Activated CD8-positive, alpha-beta memory T cell treated with anti-CD3 and anti-CD28 coated beads for 24 hours (primary cell): ENCODE results near the gene ARPC4.

Experiments
- DNase-seq: peaks from one replicate; pipeline ENCODE4 v3.0.0-alpha.2; 2020

ARPC4 gene

DNA sequence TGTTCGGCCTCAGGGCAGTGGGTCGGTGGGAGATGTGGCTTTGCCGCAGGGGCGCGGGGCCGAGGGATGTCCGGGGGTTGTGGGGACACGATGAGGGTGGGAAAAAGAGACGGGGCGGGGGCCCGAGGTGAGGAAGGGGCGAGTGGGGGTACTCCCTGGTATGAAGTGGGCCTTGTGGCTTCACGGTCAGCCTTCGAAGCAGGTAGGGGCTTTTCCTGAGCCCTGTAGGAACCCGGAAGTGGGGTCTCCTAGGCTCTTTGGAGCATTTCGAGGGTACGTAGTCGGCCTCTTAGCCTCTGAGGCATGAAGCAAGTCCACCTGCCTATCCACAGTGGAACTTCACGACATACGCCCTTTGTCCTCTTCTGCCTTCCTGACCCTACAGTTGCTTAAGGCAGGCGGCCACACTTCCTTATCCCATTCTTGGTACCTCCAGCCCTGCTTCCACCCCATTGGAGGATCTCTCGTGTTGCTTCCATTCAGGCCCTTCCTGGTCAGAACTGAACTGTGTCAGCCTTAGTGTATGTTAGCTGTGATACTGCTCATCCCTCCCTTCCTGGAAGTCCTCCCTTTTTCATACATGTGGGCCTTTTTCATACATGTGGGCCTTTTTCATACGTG lies 389 bp downstream of the ARPC4 start:
- peak; percentile 73 for DNase-seq

DNA sequence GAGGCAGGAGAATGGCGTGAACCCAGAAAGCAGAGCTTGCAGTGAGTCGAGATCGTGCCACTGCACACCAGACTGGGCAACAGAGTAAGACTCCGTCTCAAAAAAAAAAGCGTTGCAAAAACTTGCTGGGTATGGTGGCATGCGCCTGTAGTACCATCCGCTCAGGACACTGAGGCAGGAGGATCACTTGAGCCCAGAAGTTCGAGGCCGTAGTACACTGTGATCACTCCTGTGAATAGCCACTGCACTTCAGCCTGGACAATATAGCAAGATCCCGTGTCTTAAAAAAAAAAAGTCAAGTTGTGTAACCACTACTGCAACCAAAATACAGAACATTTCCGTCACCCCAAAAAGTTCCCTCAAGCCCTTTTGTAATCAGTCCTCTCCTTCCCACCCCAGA lies 1.5 kb downstream of the ARPC4 start:
- DNase-seq: no peak

DNA sequence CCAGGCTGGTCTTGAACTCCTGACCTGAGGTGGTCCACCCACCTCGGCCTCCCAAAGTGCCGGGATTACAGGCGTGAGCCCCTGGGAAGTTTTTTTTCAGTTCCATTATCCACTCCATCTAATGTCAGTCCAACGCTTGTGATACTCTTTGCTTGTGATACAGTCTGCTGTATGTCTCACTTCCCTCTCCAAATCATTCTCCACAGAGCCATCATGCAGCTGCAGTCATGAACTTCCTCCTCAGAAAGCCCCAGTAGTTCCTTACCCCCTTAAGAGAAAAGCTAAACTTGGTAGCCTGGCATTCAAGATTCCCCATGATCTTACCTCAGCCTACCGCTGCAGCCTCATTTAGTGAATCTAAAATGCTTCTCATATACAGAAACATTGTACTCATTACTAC lies 2.3 kb downstream of the ARPC4 start:
- DNase-seq: no peak

DNA sequence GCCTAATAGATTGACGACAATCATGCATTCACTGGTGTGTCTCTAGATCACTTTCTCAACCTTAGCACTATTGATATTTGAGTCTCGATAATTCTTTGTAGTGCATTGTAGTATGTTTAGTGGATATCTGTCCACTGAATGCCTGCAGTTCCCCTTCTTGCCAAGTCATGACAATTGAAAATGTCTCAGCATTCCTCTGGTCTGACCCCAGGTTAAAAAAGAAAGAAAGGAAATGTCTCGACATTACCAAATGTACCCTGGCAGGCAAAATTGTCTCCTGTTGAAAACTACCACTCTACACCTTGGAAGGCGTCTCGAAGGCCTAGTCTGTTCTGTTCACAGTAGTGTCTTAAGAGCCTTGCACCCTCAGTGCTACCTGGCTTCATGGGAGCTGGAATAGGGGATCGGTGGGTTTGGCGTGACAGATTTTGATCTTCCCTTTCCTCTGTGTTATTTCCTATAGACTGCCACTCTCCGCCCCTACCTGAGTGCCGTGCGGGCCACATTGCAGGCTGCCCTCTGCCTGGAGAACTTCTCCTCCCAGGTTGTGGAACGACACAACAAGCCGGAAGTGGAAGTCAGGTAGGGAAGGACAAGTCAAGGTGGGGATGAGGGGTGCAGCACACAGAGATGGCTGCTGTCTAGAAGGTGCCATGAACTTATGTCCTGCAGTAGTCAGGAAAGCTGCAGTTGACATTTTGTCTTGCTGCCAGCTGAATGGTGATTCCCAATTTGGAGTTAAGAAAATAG lies 4.5 kb downstream of the ARPC4 start:
- no peak for DNase-seq

DNA sequence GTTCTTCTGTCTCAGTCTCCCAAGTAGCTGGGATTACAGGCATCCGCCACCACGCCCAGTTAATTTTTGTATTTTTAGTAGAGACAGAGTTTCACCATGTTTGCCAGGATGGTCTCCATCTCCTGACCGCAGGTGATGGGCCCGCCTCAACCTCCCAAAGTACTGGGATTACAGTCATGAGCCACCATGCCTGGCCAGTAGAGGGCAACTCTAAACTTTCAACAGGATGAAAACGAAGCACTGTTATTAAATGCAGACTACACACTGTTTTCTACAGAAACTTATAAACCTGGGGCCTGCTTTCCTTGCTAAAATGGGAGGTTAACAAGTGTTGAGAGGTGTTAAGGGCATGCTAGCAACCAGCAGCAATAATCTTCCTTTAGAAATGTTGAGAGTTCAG lies 7.6 kb downstream of the ARPC4 start:
- DNase-seq: no peak

DNA sequence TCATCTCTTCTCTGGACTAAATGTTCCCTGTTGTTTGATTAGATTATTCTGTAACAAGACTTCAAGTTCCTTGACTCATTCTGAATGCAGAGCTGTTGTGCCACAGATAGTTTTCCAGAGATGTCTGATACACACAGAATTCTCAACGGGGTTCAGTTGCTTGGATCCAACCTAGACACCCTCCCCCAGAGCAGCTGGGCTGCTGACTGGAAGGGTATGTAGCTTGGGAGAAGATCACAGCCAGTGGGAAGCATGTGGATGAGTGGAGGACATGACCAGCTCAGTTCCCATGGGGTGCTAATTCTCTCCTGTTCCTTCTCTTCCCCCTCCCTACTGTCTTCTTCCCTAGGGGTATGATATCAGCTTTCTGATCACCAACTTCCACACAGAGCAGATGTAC lies 10.6 kb downstream of the ARPC4 start:
- no peak for DNase-seq

DNA sequence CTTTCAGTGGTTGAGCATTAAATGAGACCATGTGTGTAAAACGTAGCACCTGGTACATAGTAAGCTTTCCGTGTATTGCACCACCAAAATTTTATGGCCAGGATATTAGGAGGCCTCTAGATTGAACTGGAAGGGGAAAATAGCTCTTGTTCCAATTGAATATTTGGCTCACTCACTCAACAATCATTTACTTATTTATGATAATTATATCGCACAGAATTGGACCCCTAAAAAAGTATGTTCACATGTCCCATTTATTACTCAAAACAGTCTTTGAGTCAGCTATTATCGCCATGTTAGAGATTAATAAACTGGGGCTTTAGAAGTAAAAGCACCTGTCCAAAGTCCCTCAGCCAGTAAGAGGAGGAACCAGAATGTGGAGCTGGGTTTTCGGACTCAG lies 12.1 kb downstream of the ARPC4 start:
- no peak for DNase-seq

DNA sequence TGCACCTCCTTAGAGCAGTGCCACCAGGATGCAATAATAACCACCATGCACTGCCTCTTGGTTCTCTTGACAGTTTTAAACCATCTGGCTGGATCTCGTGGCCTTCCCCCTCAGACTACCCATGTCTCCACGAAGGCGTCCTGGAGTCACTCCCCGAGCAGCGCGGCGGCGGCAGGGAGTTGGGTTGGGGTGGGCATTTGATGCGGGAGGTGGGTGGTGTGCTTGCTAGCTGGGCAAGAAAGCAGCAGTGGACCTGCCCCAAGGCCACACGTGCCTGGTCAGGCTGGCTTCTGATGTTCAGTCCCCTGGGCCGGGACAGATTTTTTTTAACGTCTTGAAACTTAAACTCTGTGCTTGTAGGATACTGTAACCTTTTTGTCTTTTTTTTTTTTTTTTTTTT lies 13.3 kb downstream of the ARPC4 start:
- DNase-seq: no peak

DNA sequence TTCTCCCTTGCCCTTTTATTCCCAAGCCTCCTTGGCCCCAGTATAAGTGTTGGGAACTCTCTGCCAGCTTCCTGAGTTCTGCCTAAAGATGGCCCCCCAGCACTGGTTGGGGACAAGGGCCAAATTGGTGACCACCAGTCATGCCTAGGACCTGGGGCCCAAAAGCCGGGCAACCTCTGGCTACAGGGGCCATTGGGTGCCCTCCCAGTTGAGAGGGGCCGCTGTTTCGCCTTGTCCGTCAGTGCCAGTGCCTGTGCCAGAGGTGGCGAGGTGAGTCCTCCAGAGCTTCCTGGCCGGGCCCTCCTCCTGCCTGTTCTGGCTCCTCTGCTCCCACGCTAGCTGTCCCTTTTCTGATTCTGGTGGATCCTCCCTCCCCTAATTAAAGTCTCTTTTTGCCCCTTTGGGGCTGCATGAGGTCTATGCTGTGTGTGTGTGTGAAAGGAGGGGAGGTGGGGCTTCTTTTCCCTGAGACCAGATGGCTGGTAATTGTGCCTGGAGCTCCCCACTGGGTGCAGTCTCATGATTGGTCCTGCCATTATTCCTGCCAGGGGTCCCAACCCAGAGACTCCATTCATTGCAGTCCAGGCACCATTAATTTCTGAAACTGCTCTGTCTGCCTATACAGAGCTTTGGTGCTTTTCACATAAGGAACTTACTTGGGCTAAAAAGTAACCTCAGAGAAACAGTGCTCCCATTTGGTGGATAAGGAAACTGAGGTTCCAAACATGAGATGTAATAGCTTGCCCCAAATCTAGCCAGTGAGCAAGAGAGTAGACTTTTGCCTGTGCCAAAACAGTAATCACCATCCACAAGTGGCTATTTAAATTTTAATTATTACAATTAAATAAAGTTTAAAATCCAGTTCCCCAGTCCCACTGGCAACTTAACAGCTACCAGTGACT lies 14.1 kb downstream of the ARPC4 start:
- no peak for DNase-seq

DNA sequence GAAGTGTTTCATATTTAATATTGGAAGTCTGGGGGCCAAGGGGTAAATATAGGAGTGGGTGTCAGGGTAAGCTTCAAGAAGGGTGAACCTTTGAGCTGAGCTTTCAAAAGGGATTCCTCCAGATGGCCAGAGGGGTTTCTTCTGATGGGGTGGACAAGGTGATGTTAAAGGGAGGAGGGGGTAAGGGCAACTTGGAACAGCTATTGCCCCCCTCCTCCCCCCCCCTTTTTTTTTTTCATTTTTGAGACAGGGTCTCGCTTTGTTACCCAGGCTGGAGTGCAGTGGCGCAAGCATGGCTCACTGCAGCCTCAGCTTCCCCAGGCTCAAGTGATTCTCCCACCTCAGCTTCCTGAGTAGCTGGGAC lies 15.1 kb downstream of the ARPC4 start:
- no peak for DNase-seq

DNA sequence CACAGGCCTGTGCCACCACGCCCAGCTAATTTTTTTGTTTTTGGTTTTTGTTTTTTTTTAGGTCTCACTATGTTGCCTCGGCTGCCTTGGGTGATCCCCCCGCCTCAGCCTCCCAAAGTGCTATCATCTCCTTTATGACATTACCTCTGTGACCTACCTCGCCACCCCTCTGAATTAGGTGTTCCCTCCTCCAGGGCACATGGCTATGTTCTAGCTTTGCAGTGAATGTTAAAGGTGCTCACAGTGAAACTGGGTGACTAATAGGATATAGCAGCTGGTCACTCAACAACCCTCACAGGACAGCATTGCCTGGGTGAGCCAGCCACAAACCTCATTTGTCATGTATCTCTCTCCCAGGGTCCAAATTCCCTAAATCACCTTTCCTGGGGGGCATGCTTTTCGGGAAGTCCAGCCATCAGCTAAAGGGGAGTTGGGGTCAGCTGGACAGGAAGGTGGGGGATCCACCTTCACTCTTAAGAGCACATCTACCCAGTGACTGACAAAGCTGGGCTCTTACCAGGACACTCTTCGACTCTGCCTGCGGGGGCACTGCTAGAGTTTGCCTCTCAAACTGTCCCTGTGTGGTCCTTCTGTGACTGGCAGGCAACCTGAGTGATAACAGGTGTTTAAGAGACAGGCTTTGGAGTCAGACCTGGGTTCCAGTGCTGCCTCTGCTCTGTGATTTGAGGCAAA lies 15.6 kb downstream of the ARPC4 start:
- DNase-seq: peak; percentile 72

DNA sequence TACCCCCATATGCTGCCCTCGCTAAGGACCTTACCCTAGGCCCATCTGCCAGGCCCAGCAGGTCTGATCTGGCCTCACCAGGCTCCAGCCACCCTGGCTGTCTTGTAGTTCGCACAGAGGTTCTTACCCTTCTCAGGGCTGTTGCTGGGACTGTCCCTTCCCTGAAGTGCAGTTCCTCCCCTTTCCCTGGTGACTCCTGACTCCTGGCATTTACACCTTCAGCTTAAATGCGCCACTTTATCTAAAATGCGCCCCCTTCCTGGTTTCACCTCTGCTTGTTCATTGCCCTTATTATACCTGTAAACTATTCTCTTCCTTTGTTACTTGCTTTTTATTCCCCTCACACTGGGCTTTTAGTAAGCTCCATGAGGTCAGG lies 16.3 kb downstream of the ARPC4 start:
- peak; percentile 66 for DNase-seq

DNA sequence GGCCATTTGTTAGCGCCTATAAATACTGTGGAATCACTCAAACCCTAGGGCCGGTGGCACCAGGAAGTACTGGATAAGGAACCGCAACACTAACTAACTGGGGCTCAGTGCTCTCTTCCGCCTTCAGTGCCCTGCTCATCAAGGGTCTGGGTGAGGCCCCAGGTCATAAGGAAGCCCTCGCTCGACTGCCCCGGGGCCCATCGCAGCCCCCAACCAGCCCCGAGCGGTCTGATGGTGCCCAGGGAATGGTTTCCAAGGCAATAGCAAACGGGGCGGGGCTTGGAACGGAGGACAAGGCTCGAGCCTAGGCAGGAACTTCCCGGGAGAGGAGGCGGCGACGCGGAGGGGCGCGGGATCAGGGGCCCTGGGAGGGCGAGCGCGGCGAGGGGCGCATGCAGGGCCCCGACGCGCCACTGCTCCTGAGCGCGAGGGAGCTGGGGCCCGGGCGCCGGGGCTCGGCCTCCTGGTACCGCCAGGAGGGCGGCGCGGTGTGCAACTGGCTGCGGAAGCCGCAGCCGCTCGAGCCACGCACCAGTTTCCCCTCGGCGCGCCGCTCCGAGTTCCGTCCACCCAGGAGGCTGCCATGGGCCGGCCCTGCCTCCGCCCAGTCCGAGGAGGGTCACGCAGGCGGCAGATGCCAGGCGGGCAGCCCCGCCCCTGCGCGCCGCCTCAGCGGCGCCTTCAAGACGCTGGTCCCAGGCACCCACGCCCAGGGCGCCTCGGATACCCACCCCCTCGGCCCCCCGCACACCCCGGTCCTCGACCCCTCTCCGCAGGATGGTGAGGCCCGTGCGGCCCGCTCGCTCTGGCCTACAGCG lies 16.9 kb downstream of the ARPC4 start, which contains the start of gene TTLL3:
Gene TTLL3, plus strand, starts transcription at position 648 of the 818 bp plus-strand sequence. CDS start 400 bp downstream, outside the sequence.
- DNase-seq: peak; percentile 82

DNA sequence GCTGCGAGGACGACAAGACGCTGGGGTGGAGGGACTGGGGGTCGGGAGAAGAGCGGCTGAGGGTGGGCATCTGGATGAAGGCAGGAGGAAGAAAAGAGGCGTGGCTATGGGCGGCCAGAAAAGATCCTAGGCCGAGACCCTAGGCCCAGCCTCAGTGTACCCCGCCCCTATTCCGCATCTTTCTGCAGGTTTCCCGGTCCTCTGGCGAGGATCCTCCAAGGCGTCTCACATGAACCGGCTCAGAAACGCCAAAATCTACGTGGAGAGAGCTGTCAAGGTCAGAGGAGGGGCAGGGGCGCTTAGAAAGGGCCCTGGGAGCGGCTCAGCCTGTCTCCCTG lies 17.5 kb downstream of the ARPC4 start:
- no peak for DNase-seq

DNA sequence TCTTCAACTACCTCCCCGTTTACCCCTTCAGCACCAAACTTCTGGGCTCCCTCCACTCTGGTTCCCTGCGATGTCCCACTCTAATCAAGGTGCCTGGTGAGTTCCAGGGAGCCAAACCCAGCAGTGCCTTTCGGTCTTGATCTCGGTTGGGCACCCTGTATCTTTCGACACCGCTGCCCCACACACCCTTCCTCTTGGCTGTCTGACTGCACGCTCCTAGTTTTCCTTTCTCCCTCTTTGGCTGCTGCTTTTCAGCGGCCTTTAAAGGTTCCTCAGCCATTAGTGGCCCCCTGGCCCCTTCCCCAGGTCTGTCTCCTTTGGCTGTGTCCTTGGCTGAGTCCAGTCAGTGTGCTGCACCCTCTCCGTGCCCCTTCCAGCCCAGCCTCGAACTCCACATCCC lies 18.0 kb downstream of the ARPC4 start:
- DNase-seq: no peak

DNA sequence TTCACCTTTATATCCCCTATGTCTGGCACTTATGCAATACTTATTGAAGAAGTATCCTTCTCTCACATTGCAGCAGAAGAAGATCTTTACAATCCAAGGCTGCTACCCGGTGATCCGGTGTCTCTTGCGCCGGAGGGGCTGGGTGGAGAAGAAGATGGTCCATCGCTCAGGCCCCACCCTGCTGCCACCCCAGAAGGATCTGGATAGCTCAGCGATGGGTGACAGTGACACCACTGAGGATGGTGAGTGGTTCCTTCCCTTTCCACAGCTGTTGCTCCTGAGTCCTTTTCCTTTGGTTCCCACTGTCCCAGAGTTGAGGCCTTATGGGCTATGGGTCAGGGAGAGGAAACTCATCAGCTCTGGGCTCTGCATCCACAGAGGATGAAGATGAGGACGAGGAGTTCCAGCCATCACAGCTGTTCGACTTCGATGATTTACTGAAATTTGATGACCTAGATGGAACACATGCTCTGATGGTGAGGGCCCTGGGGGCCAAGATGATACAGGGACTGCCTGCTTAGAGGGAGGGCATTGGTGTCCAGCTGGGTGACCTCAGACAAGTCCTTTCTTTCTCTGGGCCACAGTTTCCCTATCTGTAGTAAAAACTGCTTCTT lies 20.1 kb downstream of the ARPC4 start:
- no peak for DNase-seq

DNA sequence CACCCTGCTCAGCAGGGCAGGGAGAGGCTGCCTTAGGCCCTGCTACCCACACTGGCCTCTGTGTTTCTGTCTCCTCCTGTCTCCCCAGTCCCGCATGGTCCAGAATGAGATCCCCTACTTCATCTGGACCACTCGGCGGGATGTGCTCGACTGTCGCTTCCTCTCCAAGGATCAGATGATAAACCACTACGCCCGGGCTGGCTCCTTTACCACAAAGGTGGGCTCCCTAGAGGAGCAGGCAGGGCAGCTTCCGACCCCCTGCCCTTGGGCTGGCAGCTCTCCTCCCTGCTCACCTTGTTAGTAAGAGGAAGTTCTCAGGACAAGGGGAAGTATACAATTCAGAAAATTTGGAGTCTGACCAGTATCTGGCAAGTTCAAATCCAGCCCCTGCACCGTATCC lies 23.1 kb downstream of the ARPC4 start:
- no peak for DNase-seq

DNA sequence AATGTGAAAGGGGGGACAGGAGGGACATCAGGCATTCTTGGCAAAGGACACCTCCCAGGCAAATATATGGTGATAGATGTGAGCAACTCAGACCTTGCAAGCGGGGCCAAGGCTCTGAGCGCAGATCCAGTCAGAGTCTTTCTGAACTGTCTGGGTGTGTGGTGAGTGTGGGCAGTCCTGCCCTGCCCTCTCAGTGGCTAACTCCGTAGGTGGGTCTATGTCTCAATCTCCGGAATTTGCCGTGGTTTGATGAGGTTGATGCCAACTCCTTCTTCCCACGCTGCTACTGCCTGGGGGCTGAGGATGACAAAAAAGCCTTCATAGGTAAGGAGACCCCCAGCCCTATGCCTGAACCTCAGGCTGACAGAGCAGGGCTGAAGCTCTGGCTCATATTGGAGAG lies 24.6 kb downstream of the ARPC4 start:
- DNase-seq: no peak

DNA sequence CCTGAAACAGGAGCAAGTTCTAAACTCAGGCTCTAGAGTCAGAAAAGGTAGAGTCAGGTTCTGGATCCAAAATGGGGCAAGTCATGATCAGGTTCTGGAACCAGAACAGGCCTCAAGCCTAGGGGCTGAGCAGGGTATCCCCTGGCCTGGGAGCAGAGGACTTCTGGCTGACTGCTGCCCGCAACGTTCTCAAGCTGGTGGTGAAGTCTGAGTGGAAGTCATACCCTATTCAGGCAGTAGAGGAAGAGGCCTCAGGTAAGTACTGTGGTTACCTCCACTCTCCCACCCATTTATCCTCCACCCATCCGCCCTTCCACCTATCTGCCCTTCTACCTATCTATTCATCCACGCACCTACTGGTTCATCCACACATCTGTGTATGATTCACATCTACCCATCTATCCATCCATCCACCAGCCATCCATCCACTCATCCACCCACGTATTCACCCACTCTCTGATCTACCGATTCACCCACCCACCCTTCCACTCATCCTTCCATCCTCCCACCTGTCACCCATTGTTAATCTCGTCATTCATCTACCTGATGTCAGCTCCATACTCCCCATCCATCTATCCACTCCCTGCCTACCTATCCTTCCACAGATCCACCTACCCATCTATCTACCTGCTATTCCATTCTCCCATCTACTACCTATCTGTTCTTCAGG lies 25.9 kb downstream of the ARPC4 start:
- no peak for DNase-seq

DNA sequence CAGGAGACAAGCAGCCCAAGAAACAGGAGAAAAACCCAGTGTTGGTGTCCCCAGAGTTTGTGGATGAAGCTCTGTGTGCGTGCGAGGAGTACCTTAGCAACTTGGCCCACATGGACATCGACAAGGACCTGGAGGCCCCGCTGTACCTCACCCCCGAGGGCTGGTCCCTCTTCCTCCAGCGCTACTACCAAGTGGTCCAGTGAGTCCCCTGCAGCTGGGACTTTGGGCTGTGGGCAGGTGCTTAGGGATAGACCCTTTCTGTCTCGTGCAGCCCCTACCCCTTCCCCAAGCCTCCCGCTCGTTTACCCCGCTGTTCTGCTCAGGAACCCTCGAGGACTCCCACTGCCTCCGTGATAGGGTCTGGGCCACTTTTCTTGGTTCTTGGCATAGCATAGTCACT lies 27.7 kb downstream of the ARPC4 start:
- no peak for DNase-seq

DNA sequence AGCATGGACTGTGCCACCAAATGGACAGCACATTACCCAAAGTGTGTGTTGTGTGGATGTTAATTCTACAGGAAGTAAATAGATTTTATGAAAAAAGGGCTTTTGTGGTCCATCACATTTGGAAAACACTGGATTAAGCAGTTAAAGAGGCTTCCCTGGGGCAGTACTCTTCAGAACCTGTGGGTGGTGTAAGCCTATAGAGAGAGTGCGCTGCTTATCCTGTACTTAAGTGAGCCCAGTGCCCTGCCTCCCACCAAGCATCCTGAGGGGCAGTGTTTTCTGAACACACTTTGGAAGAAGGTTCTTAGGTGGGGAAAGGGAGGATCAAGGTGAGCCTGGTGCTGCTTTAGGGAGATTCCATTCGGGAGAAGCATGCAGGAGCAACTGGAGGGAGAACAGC lies 28.1 kb downstream of the ARPC4 start:
- DNase-seq: no peak
